Inflammatory macrophage (primary cell): Measurements from ENCODE around the gene ASPRV1.

Source experiments
- DNase-seq, 2 donors: peaks; one replicate each; pipeline ENCODE4 v3.0.0-alpha.2; 2020 to 2022

The ASPRV1 gene

DNA sequence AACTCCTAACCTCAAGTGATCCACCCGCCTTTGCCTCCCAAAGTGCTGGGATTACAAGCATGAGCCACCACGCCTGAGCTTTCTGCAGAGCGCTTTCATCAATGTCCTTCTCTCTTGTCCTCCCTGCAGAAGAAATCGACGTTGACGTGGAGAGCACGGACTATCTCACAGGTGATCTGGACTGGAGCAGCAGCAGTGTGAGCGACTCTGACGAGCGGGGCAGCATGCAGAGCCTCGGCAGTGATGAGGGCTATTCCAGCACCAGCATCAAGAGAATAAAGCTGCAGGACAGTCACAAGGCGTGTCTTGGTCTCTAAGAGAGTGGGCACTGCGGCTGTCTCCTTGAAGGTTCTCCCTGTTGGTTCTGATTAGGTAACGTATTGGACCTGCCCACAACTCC lies 23.5 kb downstream of the ASPRV1 start:
- DNase-seq, result no peak

GRCh38 chr2:69936906-69937305 lies 24.5 kb downstream of the ASPRV1 start:
- peak; percentile 26 to 59 for DNase-seq

- DNase-seq, result no peak
Measured at GRCh38 chr2:69935011-69935410, 26.4 kb downstream of the ASPRV1 start.

GRCh38 chr2:69934614-69934908 lies 26.9 kb downstream of the ASPRV1 start:
- DNase-seq, result no peak

GRCh38 chr2:69933839-69934613 lies 27.4 kb downstream of the ASPRV1 start:
- DNase-seq, result peak; percentile 88 to 90

DNA sequence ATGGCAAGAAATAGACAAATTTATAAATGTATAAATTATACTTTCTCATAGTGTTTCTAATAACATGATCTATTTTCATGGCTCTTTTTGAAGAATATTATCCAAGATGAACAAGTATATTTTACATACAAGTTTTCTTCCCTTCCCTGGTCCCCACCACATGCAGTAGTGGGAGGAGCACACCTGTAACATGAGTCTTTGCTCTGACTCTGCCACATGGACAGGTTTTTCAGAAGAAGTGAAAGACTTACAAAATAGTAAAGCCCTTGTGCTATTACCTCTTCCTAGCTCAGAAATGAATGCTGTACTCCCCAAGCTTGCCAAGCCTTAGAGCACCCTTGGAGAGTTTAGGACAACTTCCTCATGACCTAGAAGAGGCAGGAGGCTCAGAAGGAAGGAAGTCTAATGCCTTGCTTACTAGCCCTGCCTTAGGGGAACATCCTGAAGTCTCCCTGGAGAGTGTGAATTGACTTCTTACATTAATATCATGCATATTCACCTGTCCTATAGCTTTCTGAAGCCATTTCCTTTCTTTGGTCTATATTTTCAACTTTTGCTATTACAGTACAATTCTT lies 28.1 kb downstream of the ASPRV1 start:
- peak; percentile 64 to 76 for DNase-seq

GRCh38 chr2:69932596-69932922 lies 28.9 kb downstream of the ASPRV1 start:
- no peak for DNase-seq

DNA sequence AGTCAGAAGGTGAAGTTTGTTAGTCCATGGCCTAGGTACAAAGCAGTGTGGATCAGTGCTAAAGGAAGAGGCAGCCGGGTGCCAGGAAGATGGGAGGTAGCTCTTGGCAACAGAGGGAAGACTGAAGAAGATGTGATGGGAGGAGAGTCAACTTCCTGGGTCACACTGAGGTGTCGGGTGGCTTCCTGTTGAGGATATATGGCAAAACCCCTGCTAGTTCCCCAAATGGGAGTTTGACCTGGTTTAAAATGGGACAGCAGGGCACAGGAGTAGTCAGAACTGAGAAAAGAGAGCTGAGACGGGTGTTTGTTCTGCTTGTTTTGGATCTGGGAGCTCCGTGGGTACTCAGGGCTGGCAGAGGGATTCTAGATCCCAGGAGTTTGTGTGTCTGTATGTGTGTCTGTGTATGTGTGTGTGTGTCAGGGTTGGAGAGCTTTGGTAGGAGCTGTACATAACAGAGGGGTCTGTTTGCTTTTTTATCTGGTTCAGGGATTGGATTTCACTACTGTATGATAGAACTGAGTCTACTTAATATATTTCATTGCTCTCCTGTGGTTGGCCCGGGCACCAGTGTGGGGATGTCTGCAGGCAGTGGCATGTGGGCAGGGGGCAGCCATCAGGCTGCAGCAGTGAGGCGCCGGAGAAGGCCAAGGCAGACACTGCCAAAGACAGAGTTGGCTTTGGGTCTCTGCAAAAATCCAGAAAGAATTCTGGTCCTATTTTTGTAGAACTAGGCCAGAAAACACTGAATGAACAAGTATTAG lies 29.4 kb downstream of the ASPRV1 start:
- peak; percentile 31 to 34 for DNase-seq

GRCh38 chr2:69926849-69927515 lies 34.4 kb downstream of the ASPRV1 start:
- peak; percentile 46 to 67 for DNase-seq

DNA sequence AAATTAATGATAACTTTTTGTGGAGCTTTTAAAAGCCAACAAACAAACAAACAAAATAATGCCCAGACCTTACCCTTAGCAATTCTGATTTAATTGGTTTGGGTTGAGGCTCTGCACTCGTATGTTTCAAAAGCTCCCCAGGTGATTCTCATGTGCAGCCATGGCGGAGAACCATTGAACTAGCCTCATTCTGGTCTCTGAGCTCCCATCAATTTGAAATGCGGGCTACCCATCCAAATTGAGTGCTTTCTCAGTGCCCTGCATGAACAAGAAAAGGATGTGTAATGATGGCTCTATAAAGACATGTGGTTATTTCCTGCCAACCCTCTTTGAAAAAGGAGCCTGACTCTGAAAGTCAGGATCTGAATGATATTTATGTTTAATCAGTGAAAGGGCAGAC lies 38.3 kb downstream of the ASPRV1 start:
- DNase-seq, result no peak

GRCh38 chr2:69918401-69918800 lies 43.0 kb downstream of the ASPRV1 start:
- peak; percentile 55 to 56 for DNase-seq

GRCh38 chr2:69917852-69918251 lies 43.6 kb downstream of the ASPRV1 start:
- peak; percentile 74 to 76 for DNase-seq

GRCh38 chr2:69916106-69916505 lies 45.3 kb downstream of the ASPRV1 start:
- DNase-seq, result no peak

GRCh38 chr2:69914950-69915945 lies 46.2 kb downstream of the ASPRV1 start, which contains the start of gene MXD1:
MXD1 (plus strand) TSS chr2:69915109; CDS start chr2:69915331, 222 bp downstream.
- DNase-seq, result peak in 1 of 2 donors; percentile 23

- DNase-seq, result peak; percentile 100
Measured at GRCh38 chr2:69914164-69914949, 47.1 kb downstream of the ASPRV1 start.

DNA sequence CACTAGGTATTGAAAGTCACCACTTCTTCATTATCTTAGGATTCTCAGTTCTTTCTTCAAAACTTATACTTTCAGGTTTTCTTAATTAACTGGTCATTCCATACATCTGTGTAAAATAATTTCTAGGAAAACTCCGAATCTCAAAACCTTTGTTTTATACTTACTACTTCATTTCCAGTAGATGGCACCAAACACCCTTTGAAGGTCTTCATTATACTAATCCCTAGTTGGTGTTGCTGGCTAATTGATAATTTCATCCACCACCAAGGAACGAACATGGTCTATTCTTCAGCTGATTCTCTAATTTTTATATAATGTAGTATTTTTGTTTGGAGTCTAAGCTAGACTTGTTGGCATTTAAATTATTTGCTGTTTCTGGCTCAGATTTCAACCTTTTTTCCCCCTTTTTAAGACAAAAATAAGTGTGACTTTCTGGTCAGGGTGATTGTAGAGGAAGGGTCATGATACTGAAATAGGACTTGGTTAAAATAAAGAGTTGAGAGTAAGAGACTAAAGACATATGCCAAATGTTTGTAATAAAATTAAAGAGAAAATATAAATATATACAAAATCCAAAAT lies 49.4 kb downstream of the ASPRV1 start:
- peak; percentile 49 to 64 for DNase-seq
